Uterus (tissue), 4 donors: ENCODE measurements around the gene DZANK1. TPM values are rescaled to one million over a fixed set of nuclear protein-coding genes. Genes with fewer than 3 reads are reported as not detected.

Experiments used
- DNase-seq, 2 donors: peaks; one replicate each; pipeline ENCODE4 v3.0.0-alpha.2; 2019 to 2020
- H3K27ac ChIP-seq, 2 donors: fragments of 200-600 bp; sonication (generic); 1 replicate in 1 of 2; 2 replicates in 1 of 2; pipeline ENCODE4 v1.5.1; 2016 to 2018
- H3K27me3 ChIP-seq, 2 donors: fragments of 200-600 bp; sonication (generic); one replicate each; pipeline ENCODE4 v1.5.1; 2018 to 2019; ENCODE audit warnings: control low read depth in 1 of 2
- H3K36me3 ChIP-seq, 2 donors: fragments of 200-600 bp; sonication (generic); one replicate each; pipeline ENCODE4 v1.5.1; 2019; ENCODE audit warnings: control low read depth in 1 of 2
- H3K4me1 ChIP-seq, 2 donors: fragments of 200-600 bp; sonication (generic); one replicate each; pipeline ENCODE4 v1.5.1; 2018 to 2019; ENCODE audit warnings: control low read depth in 1 of 2
- H3K4me3 ChIP-seq, 2 donors: fragments of 200-600 bp; sonication (generic); 1 replicate in 1 of 2; 2 replicates in 1 of 2; pipeline ENCODE4 v1.5.1; 2018 to 2019; ENCODE audit warnings: mild to moderate bottlenecking in 1 of 2
- H3K9me3 ChIP-seq, 2 donors: fragments of 200-600 bp; sonication (generic); one replicate each; pipeline ENCODE4 v1.5.1; 2019; ENCODE audit warnings: control low read depth in 1 of 2
- POLR2A ChIP-seq, 2 donors: fragments of 450-650 bp; IDR thresholded peaks; one replicate each; pipeline ENCODE4 v1.6.1; 2016; ENCODE audit warnings: antibody characterized with exemption in 2 of 2, mild to moderate bottlenecking in 1 of 2, moderate library complexity in 1 of 2
- intact Hi-C: fragments of 100-400 bp; cut with DNase I; formaldehyde crosslinking; loops from one replicate; pipeline ENCODE4 v1.15.1; 2023; ENCODE audit warnings: low total_unique reads
- total RNA-seq, 4 donors: library from RNA; depleted of rRNA in 3 of 4; stranded (reverse); fragments of >200 nt in 3 of 4; gene quantifications; one replicate each; pipeline versions ENCODE4 v1.1.0 to v1.2.4, GENCODE V29; 2014 to 2023
- TF ChIP-seq, protein P1 (sequence below), 4 experiments: fragments of 200-600 bp in 2 of 4; fragments of 450-650 bp in 2 of 4; sonication (generic) in 2 of 4; IDR thresholded peaks; one replicate each; pipeline ENCODE4 v1.5.1; 2016 to 2019; ENCODE audit warnings: antibody characterized with exemption in 4 of 4, mild to moderate bottlenecking in 2 of 4, moderate library complexity in 1 of 4
- donor health status: DM: yes; HTN: yes; CAD: no.

Gene DZANK1
- total RNA-seq: 1 to 10 TPM; 3.7 to 10.0 (median 4.2) TPM

DNA sequence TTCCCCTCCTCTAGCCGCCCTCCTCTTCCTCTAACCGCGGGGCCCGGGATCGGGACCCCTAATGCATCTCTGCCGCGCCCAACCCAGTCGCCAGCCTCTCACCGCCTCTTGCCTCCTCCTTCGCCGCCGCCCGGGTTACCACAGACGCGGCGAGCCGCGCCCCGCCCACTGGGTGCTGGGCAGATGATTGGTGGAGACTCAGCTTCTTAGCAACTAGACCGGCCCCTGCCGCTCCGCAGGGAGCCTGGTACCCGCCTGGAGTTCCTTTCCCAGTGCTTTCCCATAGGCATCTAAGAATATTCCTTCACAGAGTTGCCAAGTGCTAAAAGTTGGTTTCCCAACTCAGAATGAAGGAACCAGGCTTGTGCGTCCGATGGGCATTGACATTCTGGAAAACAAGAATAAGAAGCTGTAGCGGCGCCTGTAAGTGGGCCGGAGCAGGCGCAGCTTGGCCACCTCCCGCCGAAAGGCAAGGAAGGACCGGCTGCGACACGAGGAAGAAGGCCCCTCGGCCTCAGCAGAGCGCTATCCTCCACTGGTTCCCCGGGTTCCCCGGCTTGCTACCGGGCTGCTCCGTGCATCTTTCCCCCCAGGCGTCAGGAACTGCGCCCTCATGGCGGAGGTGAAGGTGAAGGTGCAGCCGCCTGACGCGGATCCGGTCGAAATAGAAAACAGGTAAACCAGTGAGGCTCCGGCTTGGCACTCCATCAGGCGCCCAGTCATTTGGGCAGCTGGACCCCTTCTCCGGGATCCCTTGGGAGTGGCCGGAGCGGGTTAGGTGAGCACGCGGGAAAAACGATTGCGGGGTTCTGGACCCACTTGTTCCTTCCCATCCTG, at the start of gene DZANK1, which contains the start of gene POLR3F:
Gene DZANK1, minus strand, starts transcription at position 137 of the 837 bp plus-strand sequence. CDS start 1,672 bp downstream, outside the sequence.
Gene POLR3F, plus strand, starts transcription at position 497 of the 837 bp plus-strand sequence. Its CDS starts 117 bp downstream, at position 614.
- intact Hi-C loops: no loop called here
- peak; percentile 93 to 94 for DNase-seq
- H3K27ac ChIP-seq: peak within 1 kb of the TSS; percentile 83 to 84
- no peaks in the 10 kb centered on the region for H3K36me3 ChIP-seq
- no peaks in the 10 kb centered on the region for H3K27me3 ChIP-seq
- peak within 1 kb of the TSS; percentile 87 to 88 for H3K4me3 ChIP-seq
- H3K4me1 ChIP-seq: peaks cover 0 to 10% of the 10 kb centered on the region in 2 donors
- TF ChIP-seq POLR2A (IDR thresholded peaks at IDR 0.05): peak in 1 of 2 donors; percentile 35
- TF ChIP-seq, protein P1, sequence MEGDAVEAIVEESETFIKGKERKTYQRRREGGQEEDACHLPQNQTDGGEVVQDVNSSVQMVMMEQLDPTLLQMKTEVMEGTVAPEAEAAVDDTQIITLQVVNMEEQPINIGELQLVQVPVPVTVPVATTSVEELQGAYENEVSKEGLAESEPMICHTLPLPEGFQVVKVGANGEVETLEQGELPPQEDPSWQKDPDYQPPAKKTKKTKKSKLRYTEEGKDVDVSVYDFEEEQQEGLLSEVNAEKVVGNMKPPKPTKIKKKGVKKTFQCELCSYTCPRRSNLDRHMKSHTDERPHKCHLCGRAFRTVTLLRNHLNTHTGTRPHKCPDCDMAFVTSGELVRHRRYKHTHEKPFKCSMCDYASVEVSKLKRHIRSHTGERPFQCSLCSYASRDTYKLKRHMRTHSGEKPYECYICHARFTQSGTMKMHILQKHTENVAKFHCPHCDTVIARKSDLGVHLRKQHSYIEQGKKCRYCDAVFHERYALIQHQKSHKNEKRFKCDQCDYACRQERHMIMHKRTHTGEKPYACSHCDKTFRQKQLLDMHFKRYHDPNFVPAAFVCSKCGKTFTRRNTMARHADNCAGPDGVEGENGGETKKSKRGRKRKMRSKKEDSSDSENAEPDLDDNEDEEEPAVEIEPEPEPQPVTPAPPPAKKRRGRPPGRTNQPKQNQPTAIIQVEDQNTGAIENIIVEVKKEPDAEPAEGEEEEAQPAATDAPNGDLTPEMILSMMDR (IDR thresholded peaks at IDR 0.05): no peak
- no peaks in the 10 kb centered on the region for H3K9me3 ChIP-seq

DNA sequence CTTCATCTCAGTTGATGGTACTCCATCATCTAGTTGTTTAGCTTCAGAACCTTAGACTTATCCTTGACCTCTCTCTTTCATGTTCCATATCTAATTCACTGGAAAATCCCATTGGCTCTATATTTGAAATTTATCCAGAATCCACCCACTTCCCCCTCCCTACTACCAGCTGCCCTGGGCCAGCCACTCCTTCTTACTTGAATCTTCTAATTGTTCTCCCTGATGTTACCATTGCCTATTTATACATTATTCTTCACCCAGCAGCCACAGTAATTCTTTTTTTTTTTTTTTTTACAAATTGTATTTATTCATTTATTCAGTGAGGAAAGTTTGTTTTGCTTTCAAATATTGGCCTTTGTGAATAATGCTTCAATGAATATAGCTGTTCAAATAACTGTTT, 49.1 kb upstream of the DZANK1 start:
- intact Hi-C loops: no loop called here
- Histone ChIP-seq H3K27ac (no peak overlapping the region), H3K4me3 (no peak overlapping the region), H3K27me3 (no peaks in the 10 kb centered on the region), H3K36me3 (no peaks in the 10 kb centered on the region), H3K4me1 (no peaks in the 10 kb centered on the region), H3K9me3 (no peaks in the 10 kb centered on the region)
- DNase-seq: no peak
- TF ChIP-seq, protein P1 (IDR thresholded peaks at IDR 0.05): no peak
- no peak for TF ChIP-seq POLR2A (IDR thresholded peaks at IDR 0.05)

DNA sequence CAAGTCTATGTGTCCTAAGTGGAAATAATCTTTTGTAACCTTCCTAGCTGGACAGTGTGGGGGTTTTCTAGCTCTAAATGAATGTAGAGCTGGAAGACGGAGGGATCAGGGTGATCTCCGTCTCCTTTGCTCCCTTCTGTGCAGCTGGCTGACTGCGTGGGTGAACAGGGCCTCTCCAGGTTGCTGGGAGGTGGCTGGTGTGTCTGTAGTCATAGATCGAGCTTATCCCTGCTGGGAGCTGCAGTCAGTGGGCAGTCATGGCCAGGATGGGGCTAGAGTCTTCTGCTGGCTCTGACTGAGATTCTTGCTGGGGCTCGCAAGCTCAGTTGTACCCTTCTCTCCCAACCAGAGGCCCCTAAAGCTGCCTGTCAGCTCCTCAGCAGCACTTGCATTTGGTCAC, 47.3 kb upstream of the DZANK1 start:
- no peak overlapping the region for H3K27ac ChIP-seq
- no peak for DNase-seq
- H3K4me3 ChIP-seq: no peak overlapping the region
- H3K36me3 ChIP-seq: no peaks in the 10 kb centered on the region
- no peaks in the 10 kb centered on the region for H3K27me3 ChIP-seq
- H3K9me3 ChIP-seq: no peaks in the 10 kb centered on the region
- intact Hi-C loops: no loop called here
- no peak for TF ChIP-seq POLR2A (IDR thresholded peaks at IDR 0.05)
- TF ChIP-seq, protein P1 (IDR thresholded peaks at IDR 0.05): no peak
- no peaks in the 10 kb centered on the region for H3K4me1 ChIP-seq

DNA sequence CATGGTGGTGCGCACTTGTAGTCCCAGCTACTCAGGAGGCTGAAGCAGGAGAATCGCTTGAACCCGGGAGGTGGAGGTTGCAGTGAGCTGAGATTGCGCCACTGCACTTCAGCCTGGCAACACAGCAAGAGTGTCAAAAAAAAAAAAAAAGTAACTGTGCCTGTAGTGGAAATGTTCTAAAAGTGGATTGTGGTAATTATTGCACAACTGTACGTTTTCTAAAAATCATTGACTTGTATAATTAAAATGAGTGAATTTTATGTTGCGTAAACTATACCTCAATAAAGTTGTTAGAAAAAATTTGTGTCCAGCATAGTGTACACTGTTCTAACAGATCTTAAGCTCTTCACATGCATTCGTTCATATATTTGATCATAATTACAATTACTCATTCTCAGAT, 46.4 kb upstream of the DZANK1 start:
- H3K4me3 ChIP-seq: no peak overlapping the region
- no peak for DNase-seq
- intact Hi-C loops: no loop called here
- no peaks in the 10 kb centered on the region for H3K9me3 ChIP-seq
- H3K4me1 ChIP-seq: no peaks in the 10 kb centered on the region
- H3K36me3 ChIP-seq: no peaks in the 10 kb centered on the region
- TF ChIP-seq, protein P1 (IDR thresholded peaks at IDR 0.05): no peak
- no peak for TF ChIP-seq POLR2A (IDR thresholded peaks at IDR 0.05)
- H3K27me3 ChIP-seq: no peaks in the 10 kb centered on the region
- no peak overlapping the region for H3K27ac ChIP-seq

DNA sequence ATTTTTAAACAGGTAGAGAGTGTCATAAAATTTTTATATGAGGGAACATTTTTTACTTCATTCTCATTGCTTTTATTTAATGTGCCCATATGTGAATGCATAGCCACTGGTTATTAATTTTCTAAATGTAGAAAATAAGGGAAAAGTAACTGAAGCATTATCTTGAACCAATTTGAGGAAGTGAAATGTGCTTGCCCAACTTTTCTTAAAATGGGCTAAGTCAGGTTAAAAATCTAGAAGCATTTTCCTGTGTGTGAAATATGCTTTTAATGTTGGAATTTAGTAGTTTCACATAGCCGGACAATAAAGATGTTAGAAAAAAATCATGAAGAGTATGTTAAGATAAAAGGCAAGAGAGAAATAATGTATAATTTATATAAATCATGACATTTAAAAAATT, 44.7 kb upstream of the DZANK1 start:
- no peak overlapping the region for H3K4me3 ChIP-seq
- H3K27ac ChIP-seq: no peak overlapping the region
- no peaks in the 10 kb centered on the region for H3K27me3 ChIP-seq
- no peak for DNase-seq
- no peaks in the 10 kb centered on the region for H3K9me3 ChIP-seq
- no peaks in the 10 kb centered on the region for H3K4me1 ChIP-seq
- intact Hi-C loops: no loop called here
- H3K36me3 ChIP-seq: no peaks in the 10 kb centered on the region
- TF ChIP-seq, protein P1 (IDR thresholded peaks at IDR 0.05): no peak
- no peak for TF ChIP-seq POLR2A (IDR thresholded peaks at IDR 0.05)
